ENCODE data around the gene TESMIN.

TESMIN gene

GRCh38 chr11:68658097-68658496, 93.2 kb downstream of the TESMIN start:
- no peak for DNase-seq

All from activated naive CD4-positive, alpha-beta T cell (primary cell).